ENCODE data around the gene LPP.

GRCh38 chr3:188934989-188935388 is 781.0 kb downstream of the LPP start:
- no peak for TF ChIP-seq POLR2AphosphoS5 (IDR thresholded peaks at IDR 0.05; ENCODE audit: low read depth, low read length)
- no peak for TF ChIP-seq POLR2A (IDR thresholded peaks at IDR 0.05; ENCODE audit: low read depth, low read length)
- no peak for TF ChIP-seq TAF1 (IDR thresholded peaks at IDR 0.05; ENCODE audit: borderline replicate concordance, low read depth, low read length)
